HepG2 (cell line): ENCODE data around the gene NFASC. TPM values are rescaled to one million over a fixed set of nuclear protein-coding genes. Genes with fewer than 3 reads are reported as not detected.

Source experiments
- ATAC-seq: fragments of 200-7000 bp; cut with Tn5 transposase; 3 replicates; pipeline ENCODE4 v1.9.1; 2020; ENCODE audit warnings: mild to moderate bottlenecking, moderate library complexity
- BruUV-seq: library from RNA; stranded (reverse); fragments of 400-500 nt; replicated peaks from 2 replicates; lab custom pipeline; 2021; lab: Mats Ljungman, UMichigan
- CTCF ChIA-PET: fragments of 300-600 bp; formaldehyde crosslinking; extraction: SDS; loops from one replicate; lab custom pipeline; 2021; ENCODE audit warnings: low total read pairs, inconsistent platforms, low intra/inter-chr PET ratio; lab: Yijun Ruan, JAX
- POLR2A ChIA-PET: fragments of 350-600 bp; sonication (Branson Sonifier 250); formaldehyde crosslinking; loops from one replicate; lab custom pipeline; 2020; ENCODE audit warnings: antibody characterized with exemption, inconsistent platforms; lab: Yijun Ruan, JAX
- DNase-seq: peaks from one replicate; pipeline ENCODE4 v3.0.0-alpha.2; 2015; ENCODE audit warnings: low spot score
- FAIRE-seq: peaks from 3 replicates; lab custom pipeline; 2011; peaks lifted over from hg19 to GRCh38; lab: Jason Lieb, UNC
- H2AFZ ChIP-seq: one replicate; pipeline ENCODE4 v1.6.1; 2011; ENCODE audit warnings: low read length, inconsistent platforms
- H3K27ac ChIP-seq: fragments of 300-600 bp; 3 replicates; pipeline ENCODE4 v1.8.0; 2011; ENCODE audit warnings: mixed run types, mild to moderate bottlenecking, mixed read lengths, low read length, inconsistent platforms; ENCODE audit not compliant: insufficient read depth; ENCODE audit errors: extremely low read length
- H3K27me3 ChIP-seq, 2 experiments: fragments of 200-600 bp in 1 of 2; 2 replicates in 1 of 2; 3 replicates in 1 of 2; pipeline versions ENCODE4 v1.6.0 to v1.8.0; 2011; ENCODE audit warnings: low read length in 2 of 2, mild to moderate bottlenecking in 2 of 2, moderate library complexity in 2 of 2, inconsistent platforms in 1 of 2; ENCODE audit not compliant: insufficient read depth in 2 of 2, control insufficient read depth in 1 of 2
- H3K36me3 ChIP-seq, 2 experiments: fragments of 200-600 bp in 1 of 2; replicated peaks in 1 of 2; 2 replicates in 1 of 2; 3 replicates in 1 of 2; pipeline versions ENCODE4 v1.5.1 to v1.8.0; 2011; ENCODE audit warnings: low read length in 2 of 2, inconsistent platforms in 1 of 2; ENCODE audit not compliant: insufficient read depth in 2 of 2, control insufficient read depth in 1 of 2
- H3K4me1 ChIP-seq: 2 replicates; pipeline ENCODE4 v1.5.1; 2012; ENCODE audit warnings: low read length, inconsistent platforms; ENCODE audit not compliant: insufficient read depth
- H3K4me2 ChIP-seq: 2 replicates; pipeline ENCODE4 v1.6.0; 2011; ENCODE audit warnings: low read depth, low read length, inconsistent platforms
- H3K4me3 ChIP-seq, 3 experiments: fragments of 200-600 bp in 1 of 3; sonication (generic), shearing (Covaris generic) in 1 of 3; replicated peaks in 1 of 3; 2 replicates each; pipeline ENCODE4 v1.5.1; 2011 to 2016; ENCODE audit warnings: low read length in 3 of 3, inconsistent platforms in 2 of 3, low read depth in 2 of 3, mild to moderate bottlenecking in 2 of 3, control low read depth in 1 of 3, mixed read lengths in 1 of 3; ENCODE audit not compliant: insufficient read depth in 1 of 3
- H3K79me2 ChIP-seq: one replicate; pipeline ENCODE4 v1.6.1; 2011; ENCODE audit warnings: low read length, inconsistent platforms; ENCODE audit not compliant: insufficient read depth
- H3K9ac ChIP-seq: 2 replicates; pipeline ENCODE4 v1.6.0; 2011; ENCODE audit warnings: mild to moderate bottlenecking, low read depth, low read length, inconsistent platforms; ENCODE audit not compliant: insufficient read depth
- H3K9me3 ChIP-seq: 2 replicates; pipeline ENCODE4 v1.5.1; 2012; ENCODE audit warnings: mild to moderate bottlenecking, low read length
- H4K20me1 ChIP-seq: 2 replicates; pipeline ENCODE4 v1.6.0; 2011; ENCODE audit warnings: inconsistent platforms, mild to moderate bottlenecking, low read length, moderate library complexity; ENCODE audit not compliant: insufficient read depth
- MEF2D ChIP-seq: sonication (generic); formaldehyde crosslinking; IDR thresholded peaks from 2 replicates; pipeline ENCODE4 v1.5.1; 2020; ENCODE audit warnings: mild to moderate bottlenecking, missing genetic modification reagents
- POLR2A ChIP-seq, 2 experiments: IDR thresholded peaks; 2 replicates each; pipeline ENCODE4 v1.6.1; 2011; ENCODE audit warnings: low read depth in 2 of 2, low read length in 2 of 2, mild to moderate bottlenecking in 1 of 2, moderate library complexity in 1 of 2; ENCODE audit not compliant: insufficient read depth in 1 of 2
- RFXAP ChIP-seq: sonication (generic); formaldehyde crosslinking; IDR thresholded peaks from 2 replicates; pipeline ENCODE4 v1.4.0; 2020; ENCODE audit warnings: missing genetic modification reagents, borderline replicate concordance
- SOX13 ChIP-seq, 3 experiments: fragments of 450-650 bp in 1 of 3; sonication (generic) in 1 of 3; formaldehyde crosslinking in 1 of 3; IDR thresholded peaks in 2 of 3; conservative IDR thresholded peaks in 1 of 3; 2 replicates each; pipeline versions ENCODE4 v1.5.0 to v1.6.1; 2016 to 2020; ENCODE audit warnings: antibody characterized with exemption in 1 of 3, mild to moderate bottlenecking in 1 of 3, missing compliant biosample characterization in 1 of 3, missing genetic modification reagents in 1 of 3, moderate library complexity in 1 of 3
- THAP7 ChIP-seq: sonication (generic); formaldehyde crosslinking; IDR thresholded peaks from 2 replicates; pipeline ENCODE4 v1.8.1; 2023; ENCODE audit warnings: mild to moderate bottlenecking, missing genetic modification reagents
- ZBTB49 ChIP-seq: sonication (generic); formaldehyde crosslinking; IDR thresholded peaks from 2 replicates; pipeline ENCODE4 v1.4.0; 2020; ENCODE audit warnings: missing genetic modification reagents, borderline replicate concordance
- ZNF142 ChIP-seq: sonication (generic); formaldehyde crosslinking; IDR thresholded peaks from 2 replicates; pipeline ENCODE4 v1.4.0; 2020; ENCODE audit warnings: missing genetic modification reagents
- ZNF614 ChIP-seq: IDR thresholded peaks from 2 replicates; pipeline ENCODE4 v1.6.1; 2018; ENCODE audit warnings: missing biosample characterization, missing genetic modification reagents, inconsistent platforms, borderline replicate concordance
- WGBS: methylation state at CpG from one replicate; pipeline ENCODE4 v1.1.6; 2017; ENCODE audit warnings: low lambda C conversion rate; 5-methylcytosine and 5-hydroxymethylcytosine counted together
- in situ Hi-C: cut with HindIII; loops from 2 replicates; pipeline ENCODE4 v1.10.0; 2017; ENCODE audit warnings: low pct_unique_long_range_greater_than_20kb; ENCODE audit not compliant: extremely low pct_ligation_motif_present
- intact Hi-C: fragments of 100-400 bp; cut with micrococcal nuclease; formaldehyde crosslinking; loops from one replicate; pipeline ENCODE4 v1.10.0; 2022; ENCODE audit not compliant: unreplicated experiment
- polyA plus RNA-seq, 8 experiments: library from polyadenylated mRNA; depleted of rRNA in 3 of 8; stranded (reverse) in 7 of 8; unstranded in 1 of 8; fragments of >200 nt; fragmentation: Illumina TruSeq in 4 of 8; extraction: Trizol in 4 of 8; gene quantifications; 2 replicates each; pipeline versions ENCODE4 v1.2.1 to v1.2.3, GENCODE V29; 2011 to 2016; ENCODE audit warnings: low read depth in 4 of 8, missing spikeins in 1 of 8, mixed read lengths in 1 of 8; ENCODE audit not compliant: insufficient read depth in 1 of 8
- total RNA-seq, 5 experiments: library from RNA; depleted of rRNA; stranded (reverse); fragments of >200 nt; fragmentation: Illumina TruSeq; extraction: Trizol; gene quantifications; 2 replicates each; pipeline ENCODE4 v1.2.3, GENCODE V29; 2016; ENCODE audit warnings: low read depth in 1 of 5

Gene NFASC
- total and polyA plus RNA-seq, 2 of the 13 experiments (the other 11 are each of a cell fraction or from before 2014, with no cell fraction given) = not detected

GRCh38 chr1:204878621-204879234, 8.1 kb downstream of the NFASC start:
- Histone ChIP-seq H3K79me2 (no peaks in the 10 kb centered on the region), H3K4me1 (peaks cover 18% of the 10 kb centered on the region), H3K9me3 (no peaks in the 10 kb centered on the region), H3K36me3 (no peaks in the 10 kb centered on the region), H4K20me1 (no peaks in the 10 kb centered on the region), H3K27me3 (peaks cover 0 to 26% of the 10 kb centered on the region in 2 experiments; a peak in 3 of 5 replicates), H3K4me3 (no peak overlapping the region), H3K9ac (no peak overlapping the region), H3K27ac (no peak overlapping the region), H2AFZ (no peak overlapping the region), H3K4me2 (no peak overlapping the region)
- DNase-seq (no peak), FAIRE-seq (no peak), ATAC-seq (no peak)
- POLR2A ChIA-PET = no interaction called here
- BruUV-seq = no TSS peak
- CTCF ChIA-PET = no interaction called here
- intact Hi-C loops = no loop called here
- in situ Hi-C loops = no loop called here
- TF ChIP-seq RFXAP (CRISPR knock-in tag) (no peak), ZBTB49 (no peak), MEF2D (no peak), POLR2A (IDR thresholded peaks at IDR 0.05; ENCODE audit: insufficient read depth in 1 of 2, low read depth in 2 of 2, low read length in 2 of 2) (no peak)
- 27% methylated on average over 5 of the region's 5 CpGs for WGBS

- no peaks in the 10 kb centered on the region for H3K36me3 ChIP-seq
- ChIA-PET POLR2A (no interaction called here), CTCF (no interaction called here)
- no peak overlapping the region for H3K4me3 ChIP-seq
- no TSS peak for BruUV-seq
- peaks cover 18% of the 10 kb centered on the region for H3K4me1 ChIP-seq
- H3K4me2 ChIP-seq = no peak overlapping the region
- intact Hi-C loops = no loop called here
- H4K20me1 ChIP-seq = no peaks in the 10 kb centered on the region
- no peak overlapping the region for H2AFZ ChIP-seq
- no peaks in the 10 kb centered on the region for H3K9me3 ChIP-seq
- H3K79me2 ChIP-seq = no peaks in the 10 kb centered on the region
- ATAC-seq (no peak), DNase-seq (no peak)
- no peak overlapping the region for H3K27ac ChIP-seq
- WGBS = 6% methylated on average over 3 of the region's 3 CpGs
- in situ Hi-C loops = no loop called here
- TF ChIP-seq SOX13 (IDR thresholded peaks at IDR 0.05) (no peak), SOX13 (CRISPR knock-in tag; conservative IDR thresholded peaks at IDR 0.05 in 1 of 2, IDR thresholded peaks at IDR 0.05 in 1 of 2) (no peak), ZNF614 (no peak), ZNF142 (CRISPR knock-in tag) (no peak), THAP7 (CRISPR knock-in tag) (no peak)
- TF ChIP-seq, all 625 proteins: peak for 0
- no peak for FAIRE-seq
- Histone ChIP-seq H3K9ac (no peak overlapping the region), H3K27me3 (peaks cover 0 to 24% of the 10 kb centered on the region in 2 experiments; a peak in 3 of 5 replicates)
These were observed 8.7 kb downstream of the NFASC start for GRCh38 chr1:204879351-204879750.
